ENCODE results near the gene RAB30. TPM values are rescaled to one million over a fixed set of nuclear protein-coding genes. Genes with fewer than 3 reads are reported as not detected.

RAB30 gene
- total and polyA plus RNA-seq, 2 donors (not counting 3 experiments of a cell fraction or from before 2014, with no cell fraction given), result 4.1 to 14.6 TPM

GRCh38 chr11:83115551-83115950 is 43.9 kb upstream of the RAB30 start:
- intact Hi-C loops (cut with micrococcal nuclease) (no loop called here), dilution Hi-C loops (cut with MboI; ENCODE audit: extremely low pct_ligation_motif_present, low sequenced_read_pairs) (no loop called here)
- Histone ChIP-seq H3K9ac (replicated peaks; ENCODE audit: extremely low read depth, insufficient read depth, low read length) (no peak overlapping the region), H3K4me1 (ENCODE audit: control insufficient read depth, extremely low read depth, insufficient read depth, low read length) (peaks cover 3% of the 10 kb centered on the region), H3K27me3 (ENCODE audit: control insufficient read depth in 2 of 2, insufficient read depth in 2 of 2, low read length in 2 of 2) (no peaks in the 10 kb centered on the region), H2AFZ (ENCODE audit: low read depth, low read length) (no peak overlapping the region), H3K36me3 (ENCODE audit: control insufficient read depth in 2 of 2, extremely low read depth in 1 of 2, insufficient read depth in 2 of 2, low read length in 2 of 2) (no peaks in the 10 kb centered on the region), H3K9me1 (replicated peaks; ENCODE audit: control insufficient read depth, extremely low read depth, insufficient read depth, low read length) (no peaks in the 10 kb centered on the region), H3K27ac (ENCODE audit: insufficient read depth, low read depth, low read length) (no peak overlapping the region), H3K79me2 (ENCODE audit: control insufficient read depth, insufficient read depth, low read length) (no peaks in the 10 kb centered on the region), H4K20me1 (replicated peaks; ENCODE audit: control insufficient read depth, extremely low read depth, insufficient read depth, low read length) (no peaks in the 10 kb centered on the region), H3K4me2 (ENCODE audit: insufficient read depth, low read length) (no peak overlapping the region), H3K4me3 (replicated peaks in 1 of 3; ENCODE audit: insufficient read depth in 1 of 3, low read depth in 1 of 3, low read length in 3 of 3) (no peak overlapping the region), H3K9me3 (replicated peaks; ENCODE audit: control insufficient read depth, insufficient read depth, low read length) (no peaks in the 10 kb centered on the region)
- BruUV-seq (replicated peaks), result no TSS peak
- TF ChIP-seq EZH2 (IDR thresholded peaks at IDR 0.05; ENCODE audit: borderline replicate concordance, low read depth, low read length, severe bottlenecking), result no peak
- TF ChIP-seq, protein P1, sequence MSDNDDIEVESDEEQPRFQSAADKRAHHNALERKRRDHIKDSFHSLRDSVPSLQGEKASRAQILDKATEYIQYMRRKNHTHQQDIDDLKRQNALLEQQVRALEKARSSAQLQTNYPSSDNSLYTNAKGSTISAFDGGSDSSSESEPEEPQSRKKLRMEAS (IDR thresholded peaks at IDR 0.05; ENCODE audit: insufficient read depth, insufficient read length), result no peak
- no peak for TF ChIP-seq MYC (IDR thresholded peaks at IDR 0.05; ENCODE audit: low read depth, low read length)
- TF ChIP-seq, protein P2, sequence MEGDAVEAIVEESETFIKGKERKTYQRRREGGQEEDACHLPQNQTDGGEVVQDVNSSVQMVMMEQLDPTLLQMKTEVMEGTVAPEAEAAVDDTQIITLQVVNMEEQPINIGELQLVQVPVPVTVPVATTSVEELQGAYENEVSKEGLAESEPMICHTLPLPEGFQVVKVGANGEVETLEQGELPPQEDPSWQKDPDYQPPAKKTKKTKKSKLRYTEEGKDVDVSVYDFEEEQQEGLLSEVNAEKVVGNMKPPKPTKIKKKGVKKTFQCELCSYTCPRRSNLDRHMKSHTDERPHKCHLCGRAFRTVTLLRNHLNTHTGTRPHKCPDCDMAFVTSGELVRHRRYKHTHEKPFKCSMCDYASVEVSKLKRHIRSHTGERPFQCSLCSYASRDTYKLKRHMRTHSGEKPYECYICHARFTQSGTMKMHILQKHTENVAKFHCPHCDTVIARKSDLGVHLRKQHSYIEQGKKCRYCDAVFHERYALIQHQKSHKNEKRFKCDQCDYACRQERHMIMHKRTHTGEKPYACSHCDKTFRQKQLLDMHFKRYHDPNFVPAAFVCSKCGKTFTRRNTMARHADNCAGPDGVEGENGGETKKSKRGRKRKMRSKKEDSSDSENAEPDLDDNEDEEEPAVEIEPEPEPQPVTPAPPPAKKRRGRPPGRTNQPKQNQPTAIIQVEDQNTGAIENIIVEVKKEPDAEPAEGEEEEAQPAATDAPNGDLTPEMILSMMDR (IDR thresholded peaks at IDR 0.05; ENCODE audit: extremely low read depth in 1 of 2, insufficient read depth in 1 of 2, low read depth in 1 of 2, low read length in 2 of 2), result no peak
- no peak for TF ChIP-seq POLR2A (IDR thresholded peaks at IDR 0.05; ENCODE audit: low read depth, low read length)
- TF ChIP-seq FOS (IDR thresholded peaks at IDR 0.05; ENCODE audit: borderline replicate concordance, insufficient read depth, low read length), result no peak
- no peak for TF ChIP-seq GATA2 (IDR thresholded peaks at IDR 0.05; ENCODE audit: insufficient read depth, insufficient read length, low read depth, low read length)
- TF ChIP-seq POLR2AphosphoS5 (IDR thresholded peaks at IDR 0.05; ENCODE audit: insufficient read depth, low read depth, low read length), result no peak
- TF ChIP-seq JUN (IDR thresholded peaks at IDR 0.05; ENCODE audit: borderline replicate concordance, insufficient read depth, insufficient read length, low read depth), result no peak
- DNase-seq (ENCODE audit: low read depth, low spot score) (no peak), FAIRE-seq (no peak)
- ChIA-PET CTCF (no interaction called here), POLR2A (no interaction called here)
